Activated CD4-positive, CD25-positive, alpha-beta regulatory T cell treated with anti-CD3 and anti-CD28 coated beads, Interleukin-2, amount 50 U/mL, for 72 hours (primary cell): Measurements from ENCODE around the gene MRPL14.
"Not testable (repeated sequence)": the region's sequence is repeated elsewhere in the genome, so short reads cannot be mapped to it uniquely, and the experiment has no call there.

ENCODE experiments used
- DNase-seq: peaks from one replicate; pipeline ENCODE4 v3.0.0; 2021

Gene MRPL14

GRCh38 chr6:44149369-44150012 is 22.2 kb upstream of the MRPL14 start:
- no peak for DNase-seq

DNA sequence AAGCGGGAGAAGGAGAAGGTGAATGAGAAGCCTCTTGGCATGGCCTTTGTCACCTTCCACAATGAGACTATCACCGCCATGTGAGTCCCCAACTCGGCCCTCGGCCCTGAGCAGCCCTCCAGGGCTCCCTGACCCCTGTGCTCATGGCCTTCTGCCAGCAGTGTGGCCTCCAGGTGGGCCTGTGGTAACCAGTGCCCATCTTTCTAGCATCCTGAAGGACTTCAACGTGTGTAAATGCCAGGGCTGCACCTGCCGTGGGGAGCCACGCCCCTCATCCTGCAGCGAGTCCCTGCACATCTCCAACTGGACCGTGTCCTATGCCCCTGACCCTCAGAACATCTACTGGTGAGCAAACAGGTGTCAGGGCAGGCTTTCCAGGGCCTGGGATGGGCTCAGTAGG is 21.1 kb upstream of the MRPL14 start:
- no peak for DNase-seq

DNA sequence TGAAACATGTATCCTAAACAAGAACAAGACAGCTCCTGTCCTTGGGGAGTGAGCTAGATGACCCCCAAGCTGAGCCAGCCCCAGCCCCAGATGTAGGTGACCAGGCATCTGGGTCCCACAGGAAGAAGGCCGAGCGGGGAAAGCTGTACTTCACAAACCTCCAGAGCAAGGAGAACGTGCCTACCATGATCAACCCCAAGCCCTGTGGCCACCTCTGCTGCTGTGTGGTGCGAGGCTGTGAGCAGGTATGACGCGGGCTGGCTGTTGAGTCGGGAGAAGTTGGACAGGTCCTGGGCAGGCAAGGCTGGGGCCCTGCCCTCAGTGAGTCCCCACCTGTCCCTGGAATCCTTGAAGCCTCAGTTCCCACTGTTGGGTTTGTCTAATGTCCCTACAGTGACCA is 20.0 kb upstream of the MRPL14 start:
- no peak for DNase-seq

DNA sequence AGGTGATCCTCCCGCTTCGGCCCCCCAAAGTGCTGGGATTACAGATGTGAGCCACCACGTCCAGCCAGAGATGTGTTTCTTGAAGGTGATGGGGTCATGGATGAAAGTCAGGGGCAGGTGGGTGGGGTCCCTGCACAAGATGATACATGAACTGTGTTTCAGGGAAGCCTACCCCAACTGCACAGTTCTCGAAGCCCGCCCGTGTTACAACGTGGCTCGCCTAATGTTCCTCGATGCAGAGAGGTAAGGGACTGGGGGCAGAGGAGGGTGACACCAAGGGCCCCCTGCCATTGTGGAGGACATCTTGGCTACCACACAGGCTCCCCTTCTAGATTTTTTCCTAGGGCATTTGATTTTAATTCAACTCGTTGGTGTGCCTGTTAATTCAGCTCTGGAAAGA is 19.4 kb upstream of the MRPL14 start:
- DNase-seq: no peak

DNA sequence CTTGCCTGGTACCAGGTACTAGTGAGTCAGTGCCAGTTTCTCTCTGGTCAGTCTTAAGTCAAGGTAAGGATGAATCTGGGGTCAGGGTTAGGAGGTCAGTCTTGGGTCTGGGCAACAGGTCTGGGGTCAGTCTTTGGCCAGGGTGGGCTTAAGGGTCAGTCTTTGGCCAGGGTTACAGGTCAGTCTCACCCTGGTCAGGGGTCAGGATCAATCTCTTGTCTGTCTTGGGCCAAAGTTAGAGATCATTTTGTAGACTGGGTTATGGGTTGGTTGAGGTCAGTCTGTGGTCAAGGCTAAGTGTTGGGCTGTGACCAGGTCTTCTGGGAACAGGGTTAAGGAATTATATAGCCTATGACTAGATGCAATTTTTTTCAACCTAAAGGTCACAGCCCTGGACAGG is 18.6 kb upstream of the MRPL14 start:
- DNase-seq: no peak

- DNase-seq: not testable (repeated sequence)
Observed at GRCh38 chr6:44144536-44144935, 17.3 kb upstream of the MRPL14 start.

DNA sequence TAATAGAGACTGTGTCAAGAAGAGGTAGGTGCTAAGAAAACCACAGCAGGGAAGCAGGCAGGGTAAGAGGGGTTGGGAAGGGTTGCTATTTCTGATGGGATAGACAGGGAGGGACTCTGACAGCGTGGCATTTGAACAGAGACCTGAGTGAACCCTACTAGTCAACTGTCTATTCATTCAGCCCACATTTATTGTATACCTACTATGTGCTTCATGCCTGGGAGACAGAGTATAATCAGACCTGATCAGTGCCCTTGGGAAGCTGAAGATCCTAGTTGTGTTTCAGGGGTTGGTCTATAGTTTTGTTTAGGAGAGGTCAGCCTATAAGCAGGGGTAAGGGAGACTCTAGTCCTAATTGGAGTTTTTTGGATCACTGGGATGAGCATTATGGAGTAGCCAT is 16.5 kb upstream of the MRPL14 start:
- no peak for DNase-seq

DNA sequence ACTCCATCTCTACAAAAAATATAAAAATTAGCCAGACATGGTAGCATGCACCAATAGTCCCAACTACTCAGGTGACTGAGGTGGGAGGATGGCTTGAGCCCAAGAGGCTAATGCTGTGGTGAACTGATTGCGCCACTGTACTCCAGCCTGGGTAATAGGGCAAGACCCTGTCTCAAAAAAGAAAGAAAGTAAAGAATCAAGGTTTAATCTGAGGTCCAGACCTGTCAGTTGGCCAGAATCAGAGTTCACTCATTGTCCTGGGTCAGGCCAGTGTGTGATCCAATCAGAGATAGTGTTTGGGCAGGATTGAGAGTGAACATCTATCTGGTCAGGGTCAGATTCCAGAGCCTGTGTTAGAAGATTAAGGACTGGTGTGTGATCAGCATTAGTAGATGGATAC is 15.6 kb upstream of the MRPL14 start:
- DNase-seq: no peak

DNA sequence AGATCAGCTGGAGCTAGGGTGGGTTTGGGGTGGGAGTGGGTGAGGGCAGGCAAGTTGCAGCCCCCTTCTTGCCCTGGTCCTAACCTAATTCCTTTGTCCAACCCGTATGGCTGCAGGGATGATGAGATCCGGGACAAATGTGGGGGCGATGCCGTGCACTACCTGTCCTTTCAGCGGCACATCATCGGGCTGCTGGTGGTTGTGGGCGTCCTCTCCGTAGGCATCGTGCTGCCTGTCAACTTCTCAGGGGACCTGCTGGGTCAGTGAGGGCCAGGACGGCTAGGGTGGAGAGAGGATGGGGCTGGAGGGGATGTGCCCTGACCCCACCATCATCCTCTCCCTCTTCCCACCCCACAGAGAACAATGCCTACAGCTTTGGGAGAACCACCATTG is 12.1 kb upstream of the MRPL14 start:
- DNase-seq: no peak

GRCh38 chr6:44138717-44139350 is 11.6 kb upstream of the MRPL14 start:
- DNase-seq: no peak

DNA sequence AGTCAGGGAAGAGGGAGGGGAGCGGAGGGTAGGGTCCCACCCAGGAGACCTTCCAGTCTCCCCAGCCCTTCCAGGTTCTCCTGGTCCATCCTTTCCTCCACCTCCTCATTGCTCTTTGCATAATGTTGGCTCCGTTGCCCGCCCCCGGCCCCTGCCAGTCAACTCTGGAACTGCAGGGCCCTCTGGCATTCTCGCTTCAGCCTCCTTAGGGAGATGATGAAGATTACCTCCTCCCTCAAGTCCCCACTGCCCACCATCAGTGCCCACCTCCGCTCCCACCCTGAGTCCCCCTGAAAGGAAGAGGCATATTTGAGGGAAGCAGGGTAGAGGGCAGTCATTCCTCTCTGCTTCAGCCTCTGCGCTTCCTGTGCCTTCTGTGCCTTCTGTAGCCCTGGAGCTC is 8.6 kb upstream of the MRPL14 start:
- DNase-seq: no peak

DNA sequence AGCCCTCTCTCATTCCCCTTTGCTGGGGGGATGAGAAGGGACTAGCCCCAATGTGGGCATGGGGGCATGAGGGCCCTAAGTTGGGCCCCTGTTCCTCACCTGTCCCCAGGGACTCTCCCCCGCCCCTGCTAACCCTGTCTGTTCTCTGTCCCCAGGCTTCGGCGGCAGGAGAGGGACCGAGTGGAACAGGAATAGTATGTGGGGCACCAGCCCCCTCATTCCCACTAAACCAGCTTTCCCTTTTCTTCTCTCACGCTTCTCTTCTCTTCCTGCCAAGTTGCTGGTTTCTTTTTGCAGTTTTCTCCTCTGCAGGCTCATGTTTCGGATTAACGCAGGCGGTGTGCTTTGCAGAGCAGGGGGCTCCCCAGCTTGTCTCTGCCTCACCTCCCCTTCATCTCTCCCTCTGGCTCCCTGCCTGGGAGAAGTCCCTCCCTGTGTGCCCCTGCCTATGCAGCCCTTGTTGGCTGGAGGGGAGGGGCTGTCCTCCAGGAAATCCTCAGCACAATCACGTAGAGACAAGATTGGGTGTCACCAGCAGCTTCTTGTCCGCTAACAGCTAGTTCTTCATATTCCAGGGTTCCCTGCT is 8.0 kb upstream of the MRPL14 start:
- no peak for DNase-seq

- no peak for DNase-seq
Observed at GRCh38 chr6:44133981-44134711, 6.9 kb upstream of the MRPL14 start.

GRCh38 chr6:44133003-44133931 is 6.0 kb upstream of the MRPL14 start:
- no peak for DNase-seq

GRCh38 chr6:44132476-44132875 is 5.2 kb upstream of the MRPL14 start:
- no peak for DNase-seq

- DNase-seq: no peak
Observed at GRCh38 chr6:44131892-44132291, 4.6 kb upstream of the MRPL14 start.

GRCh38 chr6:44129841-44130322 is 2.6 kb upstream of the MRPL14 start:
- DNase-seq: no peak

GRCh38 chr6:44128020-44128917 is 1.0 kb upstream of the MRPL14 start:
- peak; percentile 39 for DNase-seq

DNA sequence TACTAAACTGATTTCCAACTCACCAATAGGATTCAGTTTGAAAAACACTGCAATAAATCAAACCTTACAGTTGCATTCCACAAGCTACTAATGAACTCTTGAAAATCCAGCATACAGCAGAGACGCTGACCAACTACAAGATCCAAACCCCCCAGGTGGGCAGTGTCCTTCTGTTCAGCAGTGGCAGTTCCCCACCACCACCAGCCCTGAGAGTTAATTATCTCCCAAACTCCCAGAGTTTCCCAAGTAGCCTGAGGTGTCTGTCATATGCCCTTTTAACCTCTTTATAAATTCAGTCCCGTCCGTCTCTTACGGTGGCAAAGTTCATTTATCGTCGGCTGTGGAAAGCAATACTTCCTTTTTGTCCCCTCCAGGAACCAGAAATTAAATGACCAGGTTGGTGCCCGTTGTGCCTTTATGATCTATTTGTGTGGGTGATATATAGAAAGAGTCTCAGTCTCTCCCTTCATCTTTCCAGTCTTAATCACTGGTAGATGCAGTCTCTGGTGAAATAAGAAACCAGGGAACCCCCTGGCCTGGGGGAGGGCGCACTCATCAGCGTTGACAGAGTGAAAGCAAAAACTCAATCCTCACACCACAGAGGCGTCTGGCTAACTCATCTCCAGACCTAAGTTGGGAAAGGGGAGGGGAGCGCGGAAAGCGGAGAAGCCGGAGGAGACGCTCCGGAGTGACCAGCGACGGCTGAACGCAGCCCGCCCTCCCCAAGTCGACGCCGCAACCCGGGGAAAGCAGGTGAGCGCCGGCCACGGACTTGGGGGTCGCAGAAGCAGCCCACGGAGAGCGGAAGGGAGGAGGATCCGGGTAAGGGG is 717 bp downstream of the MRPL14 start:
- DNase-seq: peak; percentile 68

DNA sequence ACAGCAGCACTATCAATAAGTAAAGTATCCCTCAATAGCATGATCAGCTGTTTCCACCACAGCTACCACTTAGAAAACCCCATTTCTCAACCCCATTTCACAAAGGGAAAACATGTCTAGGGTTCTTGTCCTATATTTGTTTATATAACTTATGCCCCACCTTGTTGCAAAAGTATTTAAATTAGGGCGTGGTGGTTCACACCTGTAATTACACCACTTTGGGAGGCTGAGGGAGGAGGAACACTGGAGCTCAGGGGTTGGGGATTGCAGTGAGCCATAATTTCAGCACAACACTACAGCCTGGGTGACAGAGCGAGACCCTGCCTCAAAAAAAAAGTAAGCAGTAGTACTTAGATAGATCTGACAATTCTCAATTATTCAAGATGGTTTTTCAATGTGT is 3.7 kb downstream of the MRPL14 start:
- no peak for DNase-seq

DNA sequence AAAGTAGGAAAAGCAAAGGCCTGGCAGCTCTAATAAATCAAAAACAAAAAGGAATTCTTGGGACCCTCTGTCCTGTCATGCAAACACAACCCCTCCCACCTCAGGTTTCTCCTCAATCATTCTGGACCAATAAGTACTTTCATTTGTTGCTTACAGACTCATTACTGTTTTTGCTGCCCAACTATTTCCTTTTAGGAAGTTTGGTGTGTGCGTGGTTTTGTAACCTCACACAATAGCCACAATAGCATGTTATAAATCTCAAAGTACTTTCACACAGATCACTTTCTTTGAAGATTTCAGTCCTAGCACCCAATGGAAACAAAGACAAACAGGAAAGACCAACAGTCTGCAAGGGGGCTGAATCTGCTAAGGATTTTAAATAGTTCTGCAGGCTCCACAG is 4.5 kb downstream of the MRPL14 start:
- DNase-seq: no peak
